Smooth muscle cell of the pulmonary artery (primary cell): Measurements from ENCODE around the gene LIAS. TPM values are rescaled to one million over a fixed set of nuclear protein-coding genes. Genes with fewer than 3 reads are reported as not detected.

Source experiments
- total RNA-seq: library from RNA; depleted of rRNA; stranded (reverse); fragments of >200 nt; gene quantifications from 2 replicates; pipeline ENCODE4 v1.2.3, GENCODE V29; 2014

LIAS gene
- total RNA-seq: 4.7 and 5.8 TPM in 2 replicates

GRCh38 chr4:39458505-39459300 is at the start of gene LIAS, which contains the start of gene RPL9:
LIAS (plus strand) TSS chr4:39459056; CDS start chr4:39459118, 62 bp downstream.
RPL9 (minus strand) TSS chr4:39458922; CDS start chr4:39458439, 483 bp downstream.

GRCh38 chr4:39527296-39528060 is 68.6 kb downstream of the LIAS start, which contains the start of gene UGDH:
UGDH (minus strand) TSS chr4:39527439; CDS start chr4:39521512, 5,927 bp downstream.

Other genes starting within 250 kb of the LIAS start
- gene RFC1, start 92.7 kb upstream of the LIAS start, total RNA-seq: 47.9 and 52.4 TPM in 2 replicates
- gene KLB, start 52.1 kb upstream of the LIAS start, total RNA-seq: under 0.01 and 0.07 TPM in 2 replicates
- gene RPL9, start 134 bp upstream of the LIAS start, total RNA-seq: 797 and 920 TPM in 2 replicates
- 79.7 and 154 TPM in 2 replicates for gene UGDH, start 68.4 kb downstream of the LIAS start, total RNA-seq
- gene SMIM14, start 179.8 kb downstream of the LIAS start, total RNA-seq: 54.3 and 74.4 TPM in 2 replicates
- gene UBE2K, start 239.1 kb downstream of the LIAS start, total RNA-seq: 24.0 and 27.8 TPM in 2 replicates